GM18873 (cell line): ENCODE data around the gene ELL3.
"Not testable (repeated sequence)": the region's sequence is repeated elsewhere in the genome, so short reads cannot be mapped to it uniquely, and the experiment has no call there.

Source experiments
- ATAC-seq: cut with Tn5 transposase; IDR thresholded peaks from one replicate; pipeline ENCODE4 v1.9.1; 2021; ENCODE audit warnings: mild to moderate bottlenecking, moderate library complexity, moderate number of reproducible peaks; ENCODE audit not compliant: unreplicated experiment, low FRiP score

The ELL3 gene, protein sequence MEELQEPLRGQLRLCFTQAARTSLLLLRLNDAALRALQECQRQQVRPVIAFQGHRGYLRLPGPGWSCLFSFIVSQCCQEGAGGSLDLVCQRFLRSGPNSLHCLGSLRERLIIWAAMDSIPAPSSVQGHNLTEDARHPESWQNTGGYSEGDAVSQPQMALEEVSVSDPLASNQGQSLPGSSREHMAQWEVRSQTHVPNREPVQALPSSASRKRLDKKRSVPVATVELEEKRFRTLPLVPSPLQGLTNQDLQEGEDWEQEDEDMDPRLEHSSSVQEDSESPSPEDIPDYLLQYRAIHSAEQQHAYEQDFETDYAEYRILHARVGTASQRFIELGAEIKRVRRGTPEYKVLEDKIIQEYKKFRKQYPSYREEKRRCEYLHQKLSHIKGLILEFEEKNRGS

GRCh38 chr15:43776718-43777266 lies at the start of gene ELL3:
Gene ELL3 (minus strand): TSS chr15:43776966. CDS start chr15:43776901, 65 bp downstream.
- peak; percentile 32 for ATAC-seq

GRCh38 chr15:43826029-43826507 lies 49.3 kb upstream of the ELL3 start:
- no peak for ATAC-seq

DNA sequence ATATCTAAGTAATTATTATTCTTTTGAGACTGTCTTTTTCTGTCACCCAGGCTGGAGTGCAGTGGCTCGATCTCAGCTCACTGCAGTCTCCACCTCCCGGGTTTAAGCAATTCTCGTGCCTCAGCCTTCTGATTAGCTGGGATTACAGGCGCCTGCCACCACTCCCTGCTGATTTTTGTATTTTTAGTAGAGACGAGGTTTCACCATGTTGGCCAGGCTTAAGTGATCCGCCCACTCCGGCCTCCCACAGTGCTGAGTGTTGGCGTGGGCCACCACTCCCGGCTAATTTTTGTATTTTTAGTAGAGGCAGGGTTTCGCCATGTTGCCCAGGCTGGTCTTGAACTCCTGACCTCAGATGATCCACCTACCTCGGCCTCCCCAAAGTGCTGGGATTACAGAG lies 48.5 kb upstream of the ELL3 start:
- ATAC-seq, result not testable (repeated sequence)

DNA sequence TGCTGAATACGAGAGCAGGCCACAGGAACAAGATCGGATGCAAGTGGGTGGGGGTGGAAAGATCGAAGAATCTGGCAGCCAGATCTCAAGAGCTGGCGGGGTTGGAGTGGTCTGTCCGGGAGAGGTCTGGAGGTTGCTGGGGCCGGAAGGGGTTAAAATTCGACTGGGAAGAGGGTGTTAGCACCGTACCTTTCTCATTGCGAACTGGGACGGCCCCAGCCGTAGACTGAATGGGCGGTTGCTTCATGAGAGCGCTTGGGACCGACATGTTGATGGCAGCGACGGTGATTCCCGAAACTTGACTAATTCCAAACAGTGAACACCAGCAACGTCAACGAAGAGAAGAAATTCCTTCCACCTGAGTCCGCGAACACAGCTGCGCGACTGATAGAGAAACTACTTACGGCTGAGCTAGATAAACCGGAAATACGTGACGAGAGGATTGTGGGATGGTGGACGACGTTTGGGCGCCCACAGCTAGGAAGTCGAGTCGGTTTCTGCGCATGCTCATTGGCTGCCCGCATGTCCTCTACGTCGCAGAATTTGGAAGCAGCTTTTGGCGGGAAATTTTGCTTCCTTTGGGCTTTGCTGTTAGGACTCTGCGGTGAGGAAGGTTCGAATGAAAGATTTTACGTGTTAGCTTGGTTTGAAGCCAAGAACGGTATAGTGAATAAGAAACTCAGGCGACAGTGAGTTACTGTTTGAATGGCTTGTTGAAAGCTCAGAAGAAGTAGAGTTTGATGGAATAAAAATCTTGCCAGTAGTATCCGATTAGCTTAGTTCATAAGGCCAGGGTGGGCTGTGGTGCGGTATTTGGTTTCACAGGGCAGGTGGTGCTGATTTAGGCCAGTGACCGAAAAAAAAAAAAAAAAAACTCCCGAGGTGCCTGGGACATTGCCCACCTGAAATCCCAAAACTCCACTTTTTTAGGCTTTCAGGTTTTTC lies 47.8 kb upstream of the ELL3 start, which contains the start of gene MFAP1:
Gene MFAP1, minus strand, starts transcription at position 389 of the 945 bp plus-strand sequence. Its CDS starts 121 bp downstream, at position 268.
- ATAC-seq, result peak; percentile 73

DNA sequence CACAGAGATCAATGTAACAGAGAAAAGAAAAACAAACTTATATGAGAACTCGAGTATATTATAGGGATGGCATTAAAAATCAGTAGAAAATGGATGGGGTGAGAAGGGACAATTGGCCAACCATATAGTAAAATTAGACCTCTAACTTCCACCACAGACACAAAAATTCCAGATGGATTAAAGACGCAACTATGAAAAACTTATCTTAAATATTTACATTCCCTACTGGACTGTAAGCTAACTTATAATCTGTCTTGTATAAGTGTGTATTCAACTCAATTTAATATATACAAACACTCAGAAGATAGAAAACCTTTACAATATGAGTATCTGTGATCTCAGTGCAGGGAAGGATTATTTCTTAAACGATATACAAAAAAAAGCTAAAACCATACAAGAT lies 44.7 kb upstream of the ELL3 start:
- ATAC-seq, result no peak

- not testable (repeated sequence) for ATAC-seq
These were observed 38.3 kb upstream of the ELL3 start for GRCh38 chr15:43815064-43815463.

- no peak for ATAC-seq
These were observed 32.4 kb upstream of the ELL3 start for GRCh38 chr15:43808960-43809678.

GRCh38 chr15:43808435-43808950 lies 31.7 kb upstream of the ELL3 start:
- no peak for ATAC-seq

DNA sequence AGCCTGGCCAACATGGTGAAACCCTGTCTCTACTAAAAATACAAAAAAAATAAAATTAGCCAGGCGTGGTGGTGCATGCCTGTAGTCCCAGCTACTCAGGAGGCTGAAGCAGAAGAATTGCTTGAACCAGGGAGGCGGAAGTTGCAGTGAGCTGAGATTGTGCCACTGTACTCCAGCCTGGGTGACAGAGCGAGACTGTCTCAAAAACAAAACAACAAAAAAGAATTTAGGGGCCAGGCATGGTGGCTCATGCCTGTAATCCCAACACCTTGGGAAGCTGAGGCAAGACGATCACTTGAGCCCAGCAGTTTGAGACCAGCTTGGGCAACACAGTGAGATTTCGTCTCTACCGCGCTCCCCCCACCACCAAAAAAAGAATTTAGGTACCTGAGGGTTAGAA lies 25.9 kb upstream of the ELL3 start:
- ATAC-seq, result not testable (repeated sequence)

GRCh38 chr15:43800286-43801141 lies 23.7 kb upstream of the ELL3 start, which contains the start of gene HYPK:
Gene HYPK (plus strand): TSS chr15:43800599. CDS start chr15:43800623, 24 bp downstream.
- no peak for ATAC-seq

- ATAC-seq, result no peak
These were observed 23.1 kb upstream of the ELL3 start, which contains the start of gene SERINC4 for GRCh38 chr15:43799945-43800285. Gene SERINC4 (minus strand): TSS chr15:43800220. CDS start chr15:43799986, 234 bp downstream.

DNA sequence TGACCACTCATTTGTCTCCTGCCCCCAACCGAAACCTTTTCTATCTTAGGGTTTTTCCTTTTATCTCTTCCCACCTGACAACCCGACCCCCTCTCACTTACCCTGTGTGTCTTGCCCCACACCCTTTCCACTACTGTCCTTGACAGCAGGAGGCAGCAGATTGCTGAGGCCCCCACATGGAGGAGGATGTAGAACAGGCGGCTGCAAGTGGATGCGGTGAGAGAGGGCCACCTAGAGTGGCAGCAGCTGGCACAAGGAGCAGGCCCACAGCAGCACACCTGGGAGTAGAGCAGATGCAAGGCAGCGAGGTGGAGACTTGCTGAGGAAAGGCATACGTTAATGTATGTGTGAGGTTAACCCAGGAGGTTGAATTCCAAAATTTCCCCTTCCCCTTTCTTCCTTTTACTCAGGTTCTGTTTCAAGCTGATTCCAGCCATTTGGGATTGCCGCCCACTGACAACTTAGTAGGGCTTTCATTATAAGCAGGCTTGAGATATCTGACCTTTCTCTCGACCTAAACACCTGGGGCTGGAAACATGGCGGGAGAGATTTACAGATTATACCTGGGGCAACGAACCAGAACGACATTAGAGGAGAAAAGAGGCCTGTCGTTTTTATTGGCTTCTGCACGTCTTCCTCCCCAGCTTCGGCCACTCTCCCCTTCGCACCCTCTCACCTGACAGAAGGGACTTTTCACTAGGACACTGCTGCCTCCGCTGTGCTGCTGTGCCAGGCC lies 22.6 kb upstream of the ELL3 start:
- no peak for ATAC-seq

- ATAC-seq, result no peak
These were observed 19.8 kb upstream of the ELL3 start for GRCh38 chr15:43796566-43796965.

- no peak for ATAC-seq
These were observed 19.2 kb upstream of the ELL3 start for GRCh38 chr15:43795997-43796396.

GRCh38 chr15:43795197-43795596 lies 18.4 kb upstream of the ELL3 start:
- no peak for ATAC-seq

- ATAC-seq, result no peak
These were observed 17.7 kb upstream of the ELL3 start for GRCh38 chr15:43794269-43795037.

GRCh38 chr15:43793647-43794046 lies 16.9 kb upstream of the ELL3 start:
- no peak for ATAC-seq
